ENCODE results near the gene CYSLTR2.
"Not testable (repeated sequence)": the region's sequence is repeated elsewhere in the genome, so short reads cannot be mapped to it uniquely, and the experiment has no call there.

Gene CYSLTR2

GRCh38 chr13:48693998-48694397, 40.3 kb downstream of the CYSLTR2 start:
- no peak for DNase-seq (ENCODE audit: low read depth)
- no peak overlapping the region for H3K4me3 ChIP-seq (ENCODE audit: low read depth, low read length)
- TF ChIP-seq, protein P1, sequence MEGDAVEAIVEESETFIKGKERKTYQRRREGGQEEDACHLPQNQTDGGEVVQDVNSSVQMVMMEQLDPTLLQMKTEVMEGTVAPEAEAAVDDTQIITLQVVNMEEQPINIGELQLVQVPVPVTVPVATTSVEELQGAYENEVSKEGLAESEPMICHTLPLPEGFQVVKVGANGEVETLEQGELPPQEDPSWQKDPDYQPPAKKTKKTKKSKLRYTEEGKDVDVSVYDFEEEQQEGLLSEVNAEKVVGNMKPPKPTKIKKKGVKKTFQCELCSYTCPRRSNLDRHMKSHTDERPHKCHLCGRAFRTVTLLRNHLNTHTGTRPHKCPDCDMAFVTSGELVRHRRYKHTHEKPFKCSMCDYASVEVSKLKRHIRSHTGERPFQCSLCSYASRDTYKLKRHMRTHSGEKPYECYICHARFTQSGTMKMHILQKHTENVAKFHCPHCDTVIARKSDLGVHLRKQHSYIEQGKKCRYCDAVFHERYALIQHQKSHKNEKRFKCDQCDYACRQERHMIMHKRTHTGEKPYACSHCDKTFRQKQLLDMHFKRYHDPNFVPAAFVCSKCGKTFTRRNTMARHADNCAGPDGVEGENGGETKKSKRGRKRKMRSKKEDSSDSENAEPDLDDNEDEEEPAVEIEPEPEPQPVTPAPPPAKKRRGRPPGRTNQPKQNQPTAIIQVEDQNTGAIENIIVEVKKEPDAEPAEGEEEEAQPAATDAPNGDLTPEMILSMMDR (IDR thresholded peaks at IDR 0.05; ENCODE audit: insufficient read depth, low read depth, low read length, missing control alignments), result no peak

- DNase-seq (ENCODE audit: low read depth), result no peak
- H3K4me3 ChIP-seq (ENCODE audit: low read depth, low read length), result no peak overlapping the region
- TF ChIP-seq, protein P1 (IDR thresholded peaks at IDR 0.05; ENCODE audit: insufficient read depth, low read depth, low read length, missing control alignments), result no peak
These were observed 42.0 kb downstream of the CYSLTR2 start for GRCh38 chr13:48695776-48696175.

- DNase-seq (ENCODE audit: low read depth); H3K4me3 ChIP-seq (ENCODE audit: low read depth, low read length): not testable (repeated sequence)
These were observed 42.9 kb downstream of the CYSLTR2 start for GRCh38 chr13:48696676-48697075.

DNA sequence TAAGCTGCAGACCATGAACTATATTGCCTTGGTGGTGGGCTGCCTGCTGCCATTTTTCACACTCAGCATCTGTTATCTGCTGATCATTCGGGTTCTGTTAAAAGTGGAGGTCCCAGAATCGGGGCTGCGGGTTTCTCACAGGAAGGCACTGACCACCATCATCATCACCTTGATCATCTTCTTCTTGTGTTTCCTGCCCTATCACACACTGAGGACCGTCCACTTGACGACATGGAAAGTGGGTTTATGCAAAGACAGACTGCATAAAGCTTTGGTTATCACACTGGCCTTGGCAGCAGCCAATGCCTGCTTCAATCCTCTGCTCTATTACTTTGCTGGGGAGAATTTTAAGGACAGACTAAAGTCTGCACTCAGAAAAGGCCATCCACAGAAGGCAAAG, 53.7 kb downstream of the CYSLTR2 start:
- H3K4me3 ChIP-seq (ENCODE audit: low read depth, low read length), result no peak overlapping the region
- TF ChIP-seq, protein P1 (IDR thresholded peaks at IDR 0.05; ENCODE audit: insufficient read depth, low read depth, low read length, missing control alignments), result no peak
- DNase-seq (ENCODE audit: low read depth), result no peak

GRCh38 chr13:48708764-48709163, 55.0 kb downstream of the CYSLTR2 start:
- TF ChIP-seq, protein P1 (IDR thresholded peaks at IDR 0.05; ENCODE audit: insufficient read depth, low read depth, low read length, missing control alignments), result no peak
- DNase-seq (ENCODE audit: low read depth), result no peak
- H3K4me3 ChIP-seq (ENCODE audit: low read depth, low read length), result no peak overlapping the region

DNA sequence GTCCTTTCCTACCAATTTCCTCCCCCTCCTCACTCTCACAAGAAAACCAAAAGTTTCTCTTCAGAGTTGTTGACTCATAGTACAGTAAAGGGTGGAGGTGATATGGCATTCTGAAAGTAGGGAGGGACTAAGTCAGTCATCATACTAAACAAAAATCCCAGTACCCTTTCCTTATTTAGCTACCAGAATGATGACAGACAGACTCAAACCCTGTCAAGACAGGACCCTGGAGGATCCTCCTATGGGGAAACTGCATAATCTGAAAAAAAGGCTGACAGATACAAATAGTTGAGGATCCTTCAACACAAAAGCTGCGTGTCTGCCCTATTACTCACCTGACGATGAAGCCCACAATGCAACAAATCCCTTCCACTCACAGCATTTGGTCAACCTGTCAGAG, 55.5 kb downstream of the CYSLTR2 start:
- no peak overlapping the region for H3K4me3 ChIP-seq (ENCODE audit: low read depth, low read length)
- no peak for DNase-seq (ENCODE audit: low read depth)
- TF ChIP-seq, protein P1 (IDR thresholded peaks at IDR 0.05; ENCODE audit: insufficient read depth, low read depth, low read length, missing control alignments), result no peak

GRCh38 chr13:48710160-48710559, 56.4 kb downstream of the CYSLTR2 start:
- no peak overlapping the region for H3K4me3 ChIP-seq (ENCODE audit: low read depth, low read length)
- DNase-seq (ENCODE audit: low read depth), result no peak
- TF ChIP-seq, protein P1 (IDR thresholded peaks at IDR 0.05; ENCODE audit: insufficient read depth, low read depth, low read length, missing control alignments), result no peak

All from GM12865 (cell line).